Testis (tissue), 2 donors: ENCODE results near the gene FER1L5.

Experiments used
- POLR2A ChIP-seq: fragments of 450-650 bp; IDR thresholded peaks from one replicate; pipeline ENCODE4 v1.6.1; 2017; ENCODE audit warnings: antibody characterized with exemption, mild to moderate bottlenecking, moderate library complexity
- TF ChIP-seq, protein P1 (sequence below), 3 experiments: fragments of 450-650 bp in 2 of 3; fragments of 200-600 bp in 1 of 3; sonication (generic) in 1 of 3; IDR thresholded peaks; one replicate each; pipeline ENCODE4 v1.5.1; 2016 to 2019; ENCODE audit warnings: antibody characterized with exemption in 3 of 3, mild to moderate bottlenecking in 2 of 3, moderate library complexity in 1 of 3

DNA sequence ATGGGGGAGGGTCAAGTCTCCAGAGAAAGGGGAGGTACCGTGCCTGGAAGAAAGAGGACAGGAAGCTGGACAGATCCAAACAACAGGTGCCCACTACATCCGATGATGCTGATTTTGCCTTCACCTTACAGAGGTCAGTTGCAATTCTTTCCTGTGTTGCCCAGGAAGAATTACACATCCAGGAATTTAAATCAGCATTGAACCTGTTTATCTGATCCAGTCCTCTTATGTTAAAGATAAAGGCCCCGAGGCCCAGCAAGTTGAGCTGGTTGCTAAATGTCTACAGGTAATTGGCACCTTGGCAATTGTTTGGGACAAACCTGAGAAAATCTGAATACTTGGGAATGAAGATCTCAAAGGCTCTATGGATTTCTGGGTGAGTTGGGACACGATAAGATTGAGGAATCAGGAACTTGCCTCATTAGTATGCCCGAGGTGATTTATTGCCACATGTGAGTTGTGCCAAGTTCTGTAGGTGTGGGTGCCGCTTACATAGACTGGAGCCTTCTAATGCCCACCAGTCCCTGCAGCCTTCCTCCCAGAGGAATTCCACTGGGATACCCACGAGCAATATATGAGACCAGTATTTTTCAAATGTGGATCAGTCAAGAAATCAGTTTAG is 111.2 kb downstream of the FER1L5 start:
- TF ChIP-seq, protein P1, sequence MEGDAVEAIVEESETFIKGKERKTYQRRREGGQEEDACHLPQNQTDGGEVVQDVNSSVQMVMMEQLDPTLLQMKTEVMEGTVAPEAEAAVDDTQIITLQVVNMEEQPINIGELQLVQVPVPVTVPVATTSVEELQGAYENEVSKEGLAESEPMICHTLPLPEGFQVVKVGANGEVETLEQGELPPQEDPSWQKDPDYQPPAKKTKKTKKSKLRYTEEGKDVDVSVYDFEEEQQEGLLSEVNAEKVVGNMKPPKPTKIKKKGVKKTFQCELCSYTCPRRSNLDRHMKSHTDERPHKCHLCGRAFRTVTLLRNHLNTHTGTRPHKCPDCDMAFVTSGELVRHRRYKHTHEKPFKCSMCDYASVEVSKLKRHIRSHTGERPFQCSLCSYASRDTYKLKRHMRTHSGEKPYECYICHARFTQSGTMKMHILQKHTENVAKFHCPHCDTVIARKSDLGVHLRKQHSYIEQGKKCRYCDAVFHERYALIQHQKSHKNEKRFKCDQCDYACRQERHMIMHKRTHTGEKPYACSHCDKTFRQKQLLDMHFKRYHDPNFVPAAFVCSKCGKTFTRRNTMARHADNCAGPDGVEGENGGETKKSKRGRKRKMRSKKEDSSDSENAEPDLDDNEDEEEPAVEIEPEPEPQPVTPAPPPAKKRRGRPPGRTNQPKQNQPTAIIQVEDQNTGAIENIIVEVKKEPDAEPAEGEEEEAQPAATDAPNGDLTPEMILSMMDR (IDR thresholded peaks at IDR 0.05): no peak
- TF ChIP-seq POLR2A: no peak
